Activated gamma-delta T cell treated with Interleukin-2 at 50 U/mL for 16 hours (primary cell): ENCODE measurements around the gene PTPRO.
A peak's percentile ranks its signal among the peaks of the same experiment; 100 is the strongest.

Experiments used
- DNase-seq: peaks from one replicate; pipeline ENCODE4 v3.0.0-alpha.2; 2020

PTPRO gene

GRCh38 chr12:15575671-15576541, 253.6 kb downstream of the PTPRO start:
- no peak for DNase-seq

DNA sequence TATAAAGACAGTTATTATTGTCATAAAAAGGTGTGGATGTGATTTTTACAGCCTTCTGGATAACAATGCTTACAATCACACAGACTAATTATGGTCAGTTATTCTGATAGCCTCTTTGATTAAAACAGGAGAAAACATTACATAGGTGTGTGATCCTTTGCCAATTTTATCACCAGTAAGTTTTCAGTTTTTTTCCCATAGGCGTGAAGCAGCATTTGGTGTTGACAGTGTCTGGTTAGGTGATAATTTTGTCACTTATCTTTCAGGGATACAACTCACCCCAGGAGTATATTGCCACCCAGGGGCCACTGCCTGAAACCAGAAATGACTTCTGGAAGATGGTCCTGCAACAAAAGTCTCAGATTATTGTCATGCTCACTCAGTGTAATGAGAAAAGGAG, 258.1 kb downstream of the PTPRO start:
- DNase-seq: peak; percentile 17

GRCh38 chr12:15581006-15581405, 258.7 kb downstream of the PTPRO start:
- no peak for DNase-seq

DNA sequence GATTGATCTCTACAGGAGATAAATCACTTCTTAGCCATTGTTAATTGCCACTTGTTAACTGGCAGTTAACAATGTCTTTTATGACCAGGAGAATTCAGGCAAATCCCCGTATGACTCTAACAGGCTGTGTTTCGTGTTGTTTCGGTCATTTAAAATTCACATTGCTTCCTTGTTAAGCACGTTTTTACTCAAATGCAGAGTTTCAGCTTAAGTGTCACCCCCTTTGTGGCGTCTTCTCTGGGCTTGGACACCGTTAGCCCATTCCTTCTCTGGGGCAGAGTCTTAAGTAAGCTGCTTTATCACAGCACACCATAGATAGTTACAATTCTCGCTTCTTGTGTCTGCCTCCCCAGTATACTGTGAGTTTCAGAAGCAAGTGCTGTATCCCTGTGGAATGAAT, 261.5 kb downstream of the PTPRO start:
- DNase-seq: no peak

DNA sequence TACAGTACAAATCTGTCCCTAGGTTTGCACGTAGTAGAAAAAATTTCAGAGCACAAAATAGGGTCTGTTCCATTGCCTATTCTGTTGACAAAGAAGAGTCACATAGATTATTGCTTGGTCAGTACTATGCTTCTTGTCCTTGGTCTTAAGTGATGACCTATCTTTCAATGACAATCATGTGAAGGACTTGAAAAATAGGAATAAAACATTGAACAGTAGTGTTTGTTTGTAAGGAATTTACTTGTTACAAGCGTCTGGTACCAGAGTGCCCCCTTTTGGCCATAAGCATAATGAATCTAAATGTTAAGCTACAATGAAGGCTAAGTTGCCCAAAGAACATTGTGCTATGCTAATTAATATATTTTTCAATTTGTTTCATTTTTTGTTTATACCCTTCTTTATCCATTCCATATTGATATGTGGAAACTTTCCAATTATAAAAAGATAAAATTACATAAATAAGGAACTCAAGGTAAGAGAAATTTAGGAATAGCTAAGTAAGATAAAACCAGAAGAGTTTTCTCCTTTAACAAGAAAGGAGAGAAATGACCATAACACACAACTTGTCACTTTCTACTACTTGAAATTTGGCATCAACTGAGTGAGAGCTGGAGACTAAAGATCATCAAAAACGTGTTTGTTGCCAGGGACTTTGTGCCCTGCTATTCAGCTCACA, 262.2 kb downstream of the PTPRO start:
- DNase-seq: peak; percentile 13

- no peak for DNase-seq
These were observed 267.2 kb downstream of the PTPRO start for GRCh38 chr12:15589328-15590032.

GRCh38 chr12:15590180-15590826, 268.0 kb downstream of the PTPRO start:
- peak; percentile 35 for DNase-seq

DNA sequence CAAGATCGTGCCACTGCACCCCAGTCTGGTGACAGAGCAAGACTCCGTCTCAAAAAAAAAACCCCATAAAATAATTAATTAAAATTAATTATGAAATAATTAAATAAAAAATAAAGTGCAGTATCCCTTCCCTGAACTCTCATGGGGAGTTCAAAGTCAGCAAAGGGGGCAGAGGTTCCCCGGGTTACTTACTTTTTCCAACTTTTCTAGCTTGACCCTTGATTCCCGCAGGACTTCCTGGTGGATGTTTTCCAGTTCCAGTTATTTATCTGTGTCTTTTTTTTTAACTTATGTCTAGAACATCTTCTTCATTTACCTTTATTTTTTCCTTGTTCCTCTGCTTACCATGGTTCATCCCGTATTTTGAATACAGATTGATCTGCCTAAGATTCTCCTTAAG, 269.5 kb downstream of the PTPRO start:
- no peak for DNase-seq

DNA sequence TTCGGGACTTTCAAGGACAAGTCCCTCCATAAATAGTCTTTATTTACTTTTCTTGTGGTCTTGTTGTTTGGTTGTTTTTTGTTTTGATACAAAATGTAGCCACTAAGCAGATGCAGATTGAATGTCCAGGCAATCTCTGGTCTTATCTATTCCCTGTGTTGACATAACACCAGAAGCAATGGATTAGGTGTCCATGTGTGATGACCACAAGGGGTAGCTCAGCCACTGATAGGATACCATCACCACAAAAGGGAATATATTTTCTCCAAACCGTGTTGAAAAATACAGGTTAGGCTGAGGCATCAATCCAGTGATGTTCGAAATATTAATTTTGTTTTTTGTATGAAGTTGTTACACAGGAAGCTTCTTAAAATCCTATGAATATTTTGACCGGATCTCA, 270.6 kb downstream of the PTPRO start:
- no peak for DNase-seq

DNA sequence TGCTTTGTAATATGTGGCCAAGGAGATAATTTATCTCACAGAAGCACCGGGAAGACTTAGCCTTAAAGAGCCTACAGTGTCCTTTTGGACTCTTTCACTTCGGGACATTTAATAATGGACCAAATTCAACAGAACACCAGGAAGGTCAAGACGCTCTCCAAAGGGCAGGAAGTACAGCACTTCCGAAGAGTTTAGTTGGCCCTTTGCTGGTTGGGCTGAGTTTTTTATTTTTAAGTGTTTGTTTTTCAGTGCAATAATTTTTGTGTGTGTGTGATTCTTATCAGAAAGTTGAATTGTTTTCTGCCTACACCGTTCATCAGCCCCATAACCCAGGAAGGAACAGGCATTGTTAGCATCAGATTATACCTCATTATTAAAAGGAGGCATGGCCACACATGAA, 273.9 kb downstream of the PTPRO start:
- no peak for DNase-seq

GRCh38 chr12:15597125-15597830, 275.0 kb downstream of the PTPRO start:
- no peak for DNase-seq

GRCh38 chr12:15599266-15600037, 277.1 kb downstream of the PTPRO start:
- DNase-seq: no peak

DNA sequence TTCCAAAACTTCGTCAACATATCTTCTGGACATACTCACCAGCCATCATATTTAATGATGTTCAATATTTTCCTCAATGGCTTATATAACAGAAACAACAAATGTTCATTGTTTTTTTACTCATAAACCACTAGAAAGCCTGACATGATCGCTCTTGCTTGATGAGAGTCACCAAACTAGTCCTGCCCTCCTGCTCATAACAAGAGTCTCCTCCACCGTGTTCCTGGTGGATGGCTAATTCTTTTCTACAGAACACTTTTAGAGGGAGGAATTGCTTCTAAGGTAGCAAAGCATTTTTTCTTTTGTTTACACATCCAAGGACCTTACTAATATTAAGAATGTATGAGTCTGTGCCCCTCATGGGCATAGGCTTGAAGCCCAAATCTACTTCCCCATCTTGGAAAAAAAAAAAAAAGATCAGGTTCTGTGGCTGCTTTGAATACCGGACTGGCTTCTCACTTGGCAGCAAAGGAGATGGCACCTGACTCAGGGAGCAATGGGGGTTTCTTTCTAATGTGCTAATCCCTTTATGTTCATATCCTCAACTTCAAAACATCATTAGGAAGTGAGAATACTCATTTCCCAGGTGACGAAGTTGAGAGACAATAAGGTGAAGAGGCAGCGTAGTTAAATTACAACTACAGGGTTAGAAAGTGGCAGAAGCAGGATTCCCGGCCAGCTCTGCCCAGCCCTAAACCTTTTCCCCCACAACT, 278.1 kb downstream of the PTPRO start:
- no peak for DNase-seq

- DNase-seq: no peak
These were observed 279.0 kb downstream of the PTPRO start for GRCh38 chr12:15601210-15601800.

GRCh38 chr12:15602051-15602672, 279.9 kb downstream of the PTPRO start:
- DNase-seq: no peak

- no peak for DNase-seq
These were observed 281.3 kb downstream of the PTPRO start for GRCh38 chr12:15603474-15604085.

- no peak for DNase-seq
These were observed 283.7 kb downstream of the PTPRO start for GRCh38 chr12:15605881-15606590.

GRCh38 chr12:15608406-15608805, 286.1 kb downstream of the PTPRO start:
- no peak for DNase-seq

DNA sequence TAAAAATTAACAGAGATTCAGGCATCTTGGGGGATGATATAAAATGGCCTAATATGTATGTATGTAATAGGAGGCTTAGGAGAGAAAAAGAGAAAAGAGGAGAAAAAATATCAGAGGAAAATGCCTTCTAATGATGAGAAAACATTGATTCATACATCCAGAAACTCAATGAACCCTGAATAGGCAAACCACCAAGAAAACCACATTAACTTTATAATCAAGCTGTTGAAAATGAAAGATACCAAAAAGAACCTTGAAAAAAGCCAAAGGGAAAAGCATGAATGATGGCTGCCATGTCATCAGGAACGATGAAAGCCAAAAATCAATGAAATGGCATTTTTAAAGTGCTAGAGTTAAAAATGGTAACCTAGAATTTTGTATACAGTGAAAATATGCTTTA, 286.6 kb downstream of the PTPRO start:
- no peak for DNase-seq
